Measurements from ENCODE around the gene DNAH10.
"Not testable (repeated sequence)": the region's sequence is repeated elsewhere in the genome, so short reads cannot be mapped to it uniquely, and the experiment has no call there.

The DNAH10 gene

DNA sequence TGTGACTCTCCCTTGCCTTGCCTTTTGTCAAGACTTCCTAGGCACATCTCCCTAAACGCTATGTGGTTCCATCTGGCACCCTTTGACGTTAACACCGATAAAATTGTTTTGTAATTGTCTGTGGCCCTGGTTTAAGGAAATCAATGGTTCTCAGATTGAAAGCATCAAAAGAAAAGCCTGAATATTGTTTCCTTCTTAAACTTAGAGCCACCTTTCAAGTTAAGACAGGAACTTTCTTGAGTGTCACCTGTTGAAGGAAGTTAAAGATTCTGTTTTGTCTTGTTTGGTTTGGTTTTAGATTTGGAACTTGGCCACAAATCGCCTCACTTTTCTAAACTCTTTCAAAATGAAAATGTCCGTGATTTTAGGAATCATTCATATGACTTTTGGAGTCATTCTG lies 14.8 kb upstream of the DNAH10 start:
- no peak for DNase-seq

DNA sequence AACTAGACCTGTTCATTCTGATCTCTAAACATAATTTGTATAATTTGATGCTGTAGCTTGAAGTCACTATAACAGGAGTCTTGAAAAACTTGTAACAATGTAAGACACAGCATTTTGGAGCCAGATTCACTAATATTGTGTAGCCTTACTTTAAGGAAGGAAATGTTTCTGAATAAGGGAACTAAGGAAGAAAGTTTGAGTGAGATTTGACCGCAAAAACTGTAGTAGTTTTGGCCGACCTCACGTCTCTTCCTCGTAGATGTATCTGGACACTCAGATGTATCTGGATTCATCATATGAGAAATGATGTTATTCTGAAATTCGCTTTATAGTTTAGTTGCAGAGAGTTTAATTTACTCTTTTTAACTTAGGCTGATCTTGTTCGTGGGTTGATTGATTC lies 13.9 kb upstream of the DNAH10 start:
- no peak for DNase-seq

DNA sequence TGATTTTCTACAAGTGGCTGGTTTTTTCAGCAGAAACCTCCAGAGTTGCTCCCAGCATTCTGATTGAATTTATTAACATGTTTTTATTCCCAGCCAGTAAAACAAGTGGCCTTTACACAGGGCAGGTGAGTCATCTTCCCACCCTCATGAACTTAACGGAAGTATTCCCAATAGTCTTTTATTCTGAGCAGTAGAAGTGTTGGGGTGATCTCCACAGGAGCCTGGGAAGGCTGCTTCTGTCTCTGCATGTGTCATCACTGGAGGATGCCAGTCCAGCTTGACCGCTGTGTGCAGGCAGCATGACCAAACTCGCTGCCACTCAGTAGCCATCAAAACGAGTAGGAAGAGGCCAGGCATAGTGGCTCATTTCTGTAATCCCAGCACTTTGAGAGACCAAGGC lies 13.4 kb upstream of the DNAH10 start:
- no peak for DNase-seq

DNA sequence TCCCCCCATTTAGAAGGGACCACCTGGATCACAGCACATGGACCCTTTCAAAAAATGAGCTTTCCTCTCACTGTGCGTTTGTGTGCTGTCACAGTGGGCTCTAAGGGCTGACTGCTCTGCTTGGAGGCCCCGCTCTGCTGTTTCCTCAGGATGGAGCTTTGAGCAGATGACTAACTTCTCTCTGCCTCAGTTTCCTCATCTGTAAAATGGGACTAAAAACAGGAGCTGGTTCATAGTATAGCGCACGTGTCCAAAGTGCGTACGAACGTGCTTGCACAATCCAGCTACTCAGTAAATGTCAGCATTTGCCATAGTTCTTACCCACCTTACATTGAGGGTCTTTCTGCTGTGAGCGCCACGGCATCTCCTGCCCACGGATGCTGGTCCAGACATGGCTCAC lies 12.7 kb upstream of the DNAH10 start:
- DNase-seq, result no peak

GRCh38 chr12:123750159-123750656 lies 11.9 kb upstream of the DNAH10 start:
- no peak for DNase-seq

GRCh38 chr12:123752046-123752445 lies 10.1 kb upstream of the DNAH10 start:
- no peak for DNase-seq

DNA sequence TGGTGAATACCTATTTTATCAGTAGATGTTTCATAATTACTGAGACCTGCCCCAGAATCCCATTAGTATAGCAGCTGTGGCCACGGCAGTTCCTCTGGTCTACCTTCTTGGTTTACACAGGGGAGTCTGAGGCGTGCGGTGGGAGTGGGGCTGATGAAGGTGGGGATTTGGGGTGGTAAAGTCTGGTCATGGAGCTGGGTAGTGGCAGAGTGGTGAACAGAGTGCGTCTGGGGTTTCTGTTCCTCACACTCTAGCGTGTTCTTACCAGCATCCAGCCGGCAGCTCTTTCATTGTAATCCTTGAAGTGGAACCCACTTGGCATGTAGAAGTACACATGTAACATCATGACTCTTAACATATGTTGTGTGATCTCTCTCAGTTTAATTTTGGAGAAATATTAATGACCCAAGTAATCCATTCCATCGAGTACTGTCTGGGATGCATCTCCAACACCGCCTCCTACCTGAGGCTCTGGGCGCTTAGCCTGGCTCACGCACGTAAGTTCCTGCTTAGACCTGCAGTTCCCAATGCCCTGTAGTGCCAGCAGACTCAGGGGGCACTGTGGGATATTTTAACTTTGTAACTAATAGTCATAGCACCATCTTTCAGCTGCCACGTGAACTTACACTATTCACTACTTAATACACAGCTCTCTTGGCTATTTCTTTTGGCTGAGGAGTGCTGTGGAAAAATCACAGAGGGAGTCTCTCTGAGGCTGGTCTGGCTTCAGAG lies 7.9 kb upstream of the DNAH10 start:
- DNase-seq, result no peak

DNA sequence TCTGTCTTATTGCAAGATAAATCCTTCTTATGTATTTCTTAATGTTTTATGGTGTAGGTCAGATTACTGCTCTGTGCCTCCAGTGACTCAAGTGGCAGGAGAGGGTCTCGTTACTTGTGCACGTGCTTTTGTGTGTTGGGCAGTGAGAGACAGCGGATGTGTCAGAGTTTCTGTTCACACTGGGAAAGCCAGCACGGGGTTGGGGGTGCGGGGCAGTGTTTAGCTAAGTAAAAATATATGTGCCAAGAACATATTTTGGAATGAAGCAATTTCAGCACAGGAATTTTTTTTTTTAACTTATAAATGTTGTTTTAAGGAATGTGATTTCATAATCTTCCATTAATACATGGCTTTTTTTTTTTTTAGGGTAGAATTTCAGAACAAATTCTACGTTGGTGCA lies 4.5 kb upstream of the DNAH10 start:
- DNase-seq, result no peak

DNA sequence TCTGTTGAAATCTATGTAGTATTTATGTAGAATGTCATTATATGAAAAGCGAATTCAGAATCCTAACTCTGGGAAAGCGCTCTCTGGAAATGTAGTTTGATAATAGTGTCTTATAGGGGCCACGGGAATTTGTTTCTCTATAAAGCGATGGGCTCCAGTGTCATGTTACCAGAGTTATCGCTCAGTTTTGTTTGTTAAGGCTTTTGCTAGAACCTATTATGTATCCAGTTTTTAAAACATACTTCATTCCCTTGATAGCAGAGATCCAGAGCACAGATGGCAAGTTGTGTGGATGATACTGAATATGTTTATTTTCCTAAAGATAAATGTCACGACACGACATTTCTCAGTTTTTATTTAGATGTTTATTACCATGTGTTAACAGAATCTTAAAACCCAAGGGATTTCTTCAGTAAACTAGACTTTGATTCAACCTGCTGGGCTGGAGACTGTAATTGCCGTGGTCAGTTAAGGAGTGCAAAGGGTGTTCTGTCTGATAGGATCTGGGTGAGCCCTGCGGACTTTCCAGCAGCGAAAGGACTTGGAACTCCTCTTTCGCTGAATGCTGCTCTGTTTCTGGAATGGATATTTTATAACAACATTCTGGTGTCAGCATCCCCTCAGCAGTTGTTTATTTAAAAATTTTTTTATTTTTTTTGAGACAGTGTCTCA lies 1.7 kb upstream of the DNAH10 start:
- DNase-seq, result no peak

GRCh38 chr12:123762715-123763052 lies 583 bp downstream of the DNAH10 start:
- DNase-seq, result no peak

- DNase-seq, result no peak
These were observed 992 bp downstream of the DNAH10 start for GRCh38 chr12:123763093-123763492.

GRCh38 chr12:123764109-123764508 lies 2.0 kb downstream of the DNAH10 start:
- no peak for DNase-seq

GRCh38 chr12:123765504-123766035 lies 3.5 kb downstream of the DNAH10 start:
- no peak for DNase-seq

DNA sequence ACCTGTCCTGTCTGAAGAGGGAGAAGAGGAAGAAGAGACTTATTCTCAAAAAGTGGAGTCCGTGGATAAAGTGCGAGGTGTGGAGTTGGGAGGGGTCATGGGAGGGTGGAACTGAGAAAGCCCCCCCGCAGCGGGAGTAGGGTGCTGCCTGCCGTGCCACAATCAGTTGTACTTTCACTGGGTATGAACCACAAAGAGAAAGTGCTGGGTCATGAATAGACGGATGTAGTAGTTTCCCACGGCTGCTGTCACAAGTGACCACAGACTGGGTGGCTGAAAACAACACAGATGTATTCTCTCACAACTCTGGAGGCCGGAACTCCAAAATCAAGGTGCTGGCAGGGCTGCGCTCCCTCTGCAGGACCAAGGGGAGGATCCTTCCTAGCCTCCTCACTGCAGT lies 5.5 kb downstream of the DNAH10 start:
- DNase-seq, result no peak

DNA sequence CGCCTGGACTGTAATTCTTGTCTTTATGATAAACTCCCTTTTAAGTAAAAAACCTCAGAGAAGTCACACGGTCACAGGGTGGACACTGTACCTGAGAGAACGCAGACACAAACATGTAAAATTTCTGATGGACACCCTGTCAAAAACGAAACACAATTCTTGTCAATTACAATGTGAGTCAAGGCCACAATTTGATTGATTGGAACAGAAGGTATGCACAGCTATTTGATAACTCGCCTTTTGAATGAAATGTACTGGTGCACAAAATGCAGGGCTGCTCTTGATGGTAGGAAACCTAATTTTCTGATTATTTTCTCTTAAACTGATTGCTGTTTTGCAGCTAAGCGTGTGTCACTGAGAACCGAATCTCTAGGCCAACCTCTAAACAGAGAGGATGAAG lies 9.2 kb downstream of the DNAH10 start:
- DNase-seq, result no peak

DNA sequence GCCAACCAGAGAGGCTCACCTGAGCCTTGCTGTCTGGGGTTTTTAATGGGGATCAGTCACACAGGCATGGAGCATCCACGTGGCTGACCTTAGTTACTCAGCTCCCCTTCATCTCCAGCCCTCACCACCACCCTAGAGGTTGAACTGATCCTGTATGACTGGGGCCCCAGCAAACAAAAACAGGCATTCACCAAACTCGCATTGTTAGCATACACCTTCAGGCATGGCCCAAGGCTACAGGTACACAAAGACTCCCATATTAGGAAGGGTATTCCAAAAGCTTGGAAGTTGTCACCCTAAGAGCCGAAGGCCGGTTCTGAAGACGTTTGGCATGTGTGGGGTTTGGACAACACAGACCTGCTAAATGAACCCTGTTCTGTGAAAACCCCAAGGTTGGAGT lies 10.0 kb downstream of the DNAH10 start:
- DNase-seq, result no peak

GRCh38 chr12:123773375-123773774 lies 11.3 kb downstream of the DNAH10 start:
- no peak for DNase-seq

GRCh38 chr12:123779551-123779950 lies 17.4 kb downstream of the DNAH10 start:
- DNase-seq, result no peak

- DNase-seq, result no peak
These were observed 21.1 kb downstream of the DNAH10 start for GRCh38 chr12:123782997-123783792.

DNA sequence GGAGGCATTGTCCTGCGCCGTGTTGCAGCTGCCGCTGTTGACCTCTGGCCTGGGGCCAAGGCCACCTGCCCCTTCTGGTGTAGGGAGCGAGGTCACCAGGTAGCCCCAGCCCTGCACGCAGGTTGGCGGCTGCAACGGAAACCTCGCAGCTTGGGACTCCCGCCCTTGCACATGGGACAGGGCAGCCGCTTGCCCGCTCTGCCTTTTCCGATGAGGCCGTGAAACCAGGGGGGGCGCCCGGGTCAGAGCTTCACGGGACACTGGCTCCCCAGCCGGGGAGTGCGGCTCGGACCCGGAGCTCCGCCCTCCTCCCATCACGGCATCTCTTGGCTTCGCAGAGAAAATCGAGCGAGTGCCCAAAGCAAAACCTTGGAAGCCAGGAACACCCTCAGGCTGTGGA lies 25.4 kb downstream of the DNAH10 start:
- DNase-seq, result no peak

DNA sequence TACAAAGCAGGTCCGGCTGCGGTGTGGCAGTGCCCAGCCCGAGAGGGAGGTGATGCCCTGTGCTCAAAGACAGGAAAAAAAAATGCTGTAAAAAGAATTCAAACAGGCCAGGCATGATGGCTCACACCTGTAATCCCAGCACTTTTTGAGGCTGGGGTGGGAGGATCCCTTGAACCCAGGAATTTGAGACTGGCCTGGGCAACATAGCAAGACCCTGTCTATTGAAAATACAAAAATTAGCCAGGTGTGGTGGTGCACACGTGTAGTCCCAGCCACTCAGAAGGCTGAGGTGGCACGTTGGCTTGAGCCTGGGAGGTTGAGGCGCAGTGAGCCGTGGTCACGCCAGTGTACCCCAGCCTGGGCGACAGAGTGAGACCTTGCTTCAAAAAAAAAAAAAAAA lies 26.4 kb downstream of the DNAH10 start:
- DNase-seq, result no peak

DNA sequence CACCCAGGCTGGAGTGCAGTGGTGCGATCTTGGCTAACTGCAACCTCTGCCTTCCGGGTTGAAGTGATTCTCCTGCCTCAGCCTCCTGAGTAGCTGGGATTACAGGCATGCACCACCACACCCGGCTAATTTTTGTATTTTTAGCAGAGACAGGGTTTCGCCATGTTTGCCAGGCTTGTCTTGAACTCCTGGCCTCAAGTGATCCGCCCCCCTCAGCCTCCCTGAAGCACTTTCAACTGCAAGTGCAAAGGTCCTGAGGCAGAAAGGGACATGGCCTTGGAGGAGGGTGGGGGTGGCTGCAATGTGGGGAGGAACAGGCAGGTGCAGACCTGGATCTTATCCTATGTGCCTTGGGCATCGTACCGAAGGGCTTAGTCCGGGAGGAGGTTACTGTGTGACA lies 27.3 kb downstream of the DNAH10 start:
- not testable (repeated sequence) for DNase-seq

GRCh38 chr12:123790905-123791467 lies 28.9 kb downstream of the DNAH10 start:
- DNase-seq, result no peak

Data from NCI-H1417 (cell line).